ENCODE results near the gene KLF15.

Gene KLF15

GRCh38 chr3:126396536-126396935 lies 39.3 kb upstream of the KLF15 start:
- no peaks in the 10 kb centered on the region for H3K4me1 ChIP-seq (ENCODE audit: control insufficient read depth, insufficient read depth, low read length)
- POLR2A ChIA-PET = no interaction called here
- no peaks in the 10 kb centered on the region for H3K36me3 ChIP-seq (ENCODE audit: control insufficient read depth in 2 of 2, insufficient read depth in 1 of 2, low read length in 2 of 2)
- H3K9me3 ChIP-seq (ENCODE audit: control insufficient read depth, insufficient read depth, low read depth, low read length) = no peaks in the 10 kb centered on the region
- no peak overlapping the region for H3K4me3 ChIP-seq (ENCODE audit: low read depth, low read length)
- CTCF ChIA-PET = interaction anchor here (0.7 kb wide), 1 partner anchor 126 kb away, joined by 3 read pairs; no protein-coding TSS in a partner anchor
- TF ChIP-seq ZNF585B (tag by site-specific recombination; IDR thresholded peaks at IDR 0.05) (no peak), KLF10 (tag by site-specific recombination; IDR thresholded peaks at IDR 0.05) (no peak), ZNF350 (tag by site-specific recombination; IDR thresholded peaks at IDR 0.05) (no peak), FEZF1 (tag by site-specific recombination; IDR thresholded peaks at IDR 0.05) (no peak), ZNF112 (tag by site-specific recombination; IDR thresholded peaks at IDR 0.05) (no peak), KLF1 (tag by site-specific recombination; IDR thresholded peaks at IDR 0.05) (no peak), OVOL3 (tag by site-specific recombination; IDR thresholded peaks at IDR 0.05) (no peak), ZNF549 (tag by site-specific recombination; IDR thresholded peaks at IDR 0.05) (no peak), ZNF423 (tag by site-specific recombination; IDR thresholded peaks at IDR 0.05) (no peak), ZNF174 (tag by site-specific recombination; IDR thresholded peaks at IDR 0.05) (no peak), ZNF426 (tag by site-specific recombination; IDR thresholded peaks at IDR 0.05) (no peak), ZNF830 (tag by site-specific recombination; IDR thresholded peaks at IDR 0.05; ENCODE audit: low read depth) (no peak), ZSCAN30 (tag by site-specific recombination; IDR thresholded peaks at IDR 0.05) (no peak), GLIS2 (tag by site-specific recombination; IDR thresholded peaks at IDR 0.05) (no peak), GLI4 (tag by site-specific recombination; IDR thresholded peaks at IDR 0.05) (no peak), MEIS1 (CRISPR knock-in tag; IDR thresholded peaks at IDR 0.05; ENCODE audit: borderline replicate concordance) (no peak), ZSCAN23 (tag by site-specific recombination; IDR thresholded peaks at IDR 0.05) (no peak), ZNF510 (tag by site-specific recombination; IDR thresholded peaks at IDR 0.05; ENCODE audit: insufficient replicate concordance) (no peak), TCF7L2 (IDR thresholded peaks at IDR 0.05; ENCODE audit: borderline replicate concordance, low read depth, low read length) (no peak), AEBP2 (tag by site-specific recombination; IDR thresholded peaks at IDR 0.05; ENCODE audit: borderline replicate concordance) (no peak)
- no peak overlapping the region for H3K27ac ChIP-seq (ENCODE audit: extremely low read depth, low read depth, low read length)

- no peaks in the 10 kb centered on the region for H3K36me3 ChIP-seq (ENCODE audit: control insufficient read depth in 2 of 2, insufficient read depth in 1 of 2, low read length in 2 of 2)
- no peaks in the 10 kb centered on the region for H3K4me1 ChIP-seq (ENCODE audit: control insufficient read depth, insufficient read depth, low read length)
- CTCF ChIA-PET = interaction anchor here (0.7 kb wide), 1 partner anchor 127 kb away, joined by 3 read pairs; no protein-coding TSS in a partner anchor
- no peak overlapping the region for H3K27ac ChIP-seq (ENCODE audit: extremely low read depth, low read depth, low read length)
- H3K9me3 ChIP-seq (ENCODE audit: control insufficient read depth, insufficient read depth, low read depth, low read length) = no peaks in the 10 kb centered on the region
- TF ChIP-seq ZNF404 (tag by site-specific recombination; IDR thresholded peaks at IDR 0.05) (no peak), ZNF132 (tag by site-specific recombination; IDR thresholded peaks at IDR 0.05; ENCODE audit: borderline replicate concordance) (no peak), ZNF184 (tag by site-specific recombination; IDR thresholded peaks at IDR 0.05) (no peak), ZIC2 (tag by site-specific recombination; IDR thresholded peaks at IDR 0.05) (no peak), ZNF488 (tag by site-specific recombination; IDR thresholded peaks at IDR 0.05) (no peak), ZNF133 (tag by site-specific recombination; IDR thresholded peaks at IDR 0.05) (no peak), ZNF664 (tag by site-specific recombination; IDR thresholded peaks at IDR 0.05) (no peak), ZNF10 (tag by site-specific recombination; IDR thresholded peaks at IDR 0.05) (no peak), ZSCAN4 (tag by site-specific recombination; IDR thresholded peaks at IDR 0.05) (no peak), GLI4 (tag by site-specific recombination; IDR thresholded peaks at IDR 0.05) (no peak)
- no peak overlapping the region for H3K4me3 ChIP-seq (ENCODE audit: low read depth, low read length)
- POLR2A ChIA-PET = no interaction called here
Observed at GRCh38 chr3:126395846-126396513, 38.8 kb upstream of the KLF15 start.
